Measurements from ENCODE around the gene NCF2. TPM values are rescaled to one million over a fixed set of nuclear protein-coding genes. Genes with fewer than 3 reads are reported as not detected.
A peak's percentile ranks its signal among the peaks of the same experiment; 100 is the strongest.

NCF2 gene
- total RNA-seq, 3 donors from 2014 or later (not counting 1 experiment from before 2014, with no cell fraction given), result 10.4 to 21.7 (median 14.8) TPM

- peak overlapping the region in 1 of 2 donors; percentile 65 for H3K27ac Mint-ChIP-seq
These were observed 52.9 kb downstream of the NCF2 start for GRCh38 chr1:183537405-183537804.

GRCh38 chr1:183533617-183534174 lies 56.6 kb downstream of the NCF2 start:
- H3K4me1 Mint-ChIP-seq, result no peaks in the 10 kb centered on the region
- Histone ChIP-seq H3K4me1 (ENCODE audit: control insufficient read depth, insufficient read depth, low read length) (no peaks in the 10 kb centered on the region), H3K4me3 (ENCODE audit: low read length) (no peak overlapping the region), H3K36me3 (ENCODE audit: control insufficient read depth, insufficient read depth, low read length) (peaks cover 82% of the 10 kb centered on the region), H3K27ac (ENCODE audit: low read length) (no peak overlapping the region), H3K27me3 (ENCODE audit: control insufficient read depth, insufficient read depth, low read length) (no peaks in the 10 kb centered on the region), H3K9me3 (ENCODE audit: control insufficient read depth, insufficient read depth, low read length) (no peaks in the 10 kb centered on the region)
- DNase-seq, result no peak
- H3K27me3 Mint-ChIP-seq (ENCODE audit: low read depth in 2 of 2), result no peaks in the 10 kb centered on the region
- no peak for TF ChIP-seq CTCF (IDR thresholded peaks at IDR 0.05)
- H3K9me3 Mint-ChIP-seq, result no peaks in the 10 kb centered on the region
- H3K36me3 Mint-ChIP-seq, result peaks cover 40% of the 10 kb centered on the region
- no peak overlapping the region for H3K4me3 Mint-ChIP-seq
- intact Hi-C loops (cut with micrococcal nuclease), result no loop called here
- no peak for ATAC-seq
- WGBS (ENCODE audit: insufficient coverage), result 100% methylated on average over 3 of the region's 3 CpGs
- peak overlapping the region in 1 of 2 donors; percentile 9 for H3K27ac Mint-ChIP-seq

More at GRCh38 chr1:183537405-183537804, 52.9 kb downstream of the NCF2 start:
- Histone ChIP-seq H3K4me1 (ENCODE audit: control insufficient read depth, insufficient read depth, low read length) (no peaks in the 10 kb centered on the region), H3K27me3 (ENCODE audit: control insufficient read depth, insufficient read depth, low read length) (no peaks in the 10 kb centered on the region), H3K36me3 (ENCODE audit: control insufficient read depth, insufficient read depth, low read length) (peaks cover 85% of the 10 kb centered on the region), H3K27ac (ENCODE audit: low read length) (no peak overlapping the region), H3K9me3 (ENCODE audit: control insufficient read depth, insufficient read depth, low read length) (no peaks in the 10 kb centered on the region), H3K4me3 (ENCODE audit: low read length) (no peak overlapping the region)
- TF ChIP-seq CTCF (IDR thresholded peaks at IDR 0.05), result no peak
- H3K36me3 Mint-ChIP-seq, result peaks cover 66% of the 10 kb centered on the region
- no peaks in the 10 kb centered on the region for H3K9me3 Mint-ChIP-seq
- H3K27me3 Mint-ChIP-seq (ENCODE audit: low read depth in 2 of 2), result no peaks in the 10 kb centered on the region
- intact Hi-C loops (cut with micrococcal nuclease), result no loop called here
- 100% methylated on average over 1 of the region's 4 CpGs for WGBS (ENCODE audit: insufficient coverage)
- no peak for DNase-seq
- ATAC-seq, result no peak
- no peak overlapping the region for H3K4me3 Mint-ChIP-seq
- no peaks in the 10 kb centered on the region for H3K4me1 Mint-ChIP-seq

GRCh38 chr1:183528577-183528976 lies 61.7 kb downstream of the NCF2 start:
- Mint-ChIP-seq H3K4me3 (no peak overlapping the region), H3K4me1 (no peaks in the 10 kb centered on the region), H3K27me3 (ENCODE audit: low read depth in 2 of 2) (no peaks in the 10 kb centered on the region), H3K36me3 (peaks cover 11% of the 10 kb centered on the region), H3K9me3 (no peaks in the 10 kb centered on the region), H3K27ac (no peak overlapping the region)
- Histone ChIP-seq H3K4me1 (ENCODE audit: control insufficient read depth, insufficient read depth, low read length) (no peaks in the 10 kb centered on the region), H3K4me3 (ENCODE audit: low read length) (no peak overlapping the region), H3K36me3 (ENCODE audit: control insufficient read depth, insufficient read depth, low read length) (peaks cover 75% of the 10 kb centered on the region), H3K27ac (ENCODE audit: low read length) (no peak overlapping the region), H3K27me3 (ENCODE audit: control insufficient read depth, insufficient read depth, low read length) (no peaks in the 10 kb centered on the region), H3K9me3 (ENCODE audit: control insufficient read depth, insufficient read depth, low read length) (no peaks in the 10 kb centered on the region)
- WGBS (ENCODE audit: insufficient coverage), result 100% methylated on average over 3 of the region's 3 CpGs
- intact Hi-C loops (cut with micrococcal nuclease), result no loop called here
- DNase-seq (no peak), ATAC-seq (no peak)
- no peak for TF ChIP-seq CTCF (IDR thresholded peaks at IDR 0.05)

- Mint-ChIP-seq H3K27me3 (ENCODE audit: low read depth in 2 of 2) (no peaks in the 10 kb centered on the region), H3K27ac (peak overlapping the region; percentile 15 to 24), H3K9me3 (no peaks in the 10 kb centered on the region), H3K4me1 (peaks cover 5 to 6% of the 10 kb centered on the region in 2 donors), H3K36me3 (peaks cover 6% of the 10 kb centered on the region), H3K4me3 (no peak overlapping the region)
- no peaks in the 10 kb centered on the region for H3K27me3 ChIP-seq (ENCODE audit: control insufficient read depth, insufficient read depth, low read length)
- no peak for TF ChIP-seq CTCF (IDR thresholded peaks at IDR 0.05)
- H3K4me3 ChIP-seq (ENCODE audit: low read length), result no peak overlapping the region
- no peaks in the 10 kb centered on the region for H3K4me1 ChIP-seq (ENCODE audit: control insufficient read depth, insufficient read depth, low read length)
- peaks cover 49% of the 10 kb centered on the region for H3K36me3 ChIP-seq (ENCODE audit: control insufficient read depth, insufficient read depth, low read length)
- ATAC-seq (no peak), DNase-seq (no peak)
- no peaks in the 10 kb centered on the region for H3K9me3 ChIP-seq (ENCODE audit: control insufficient read depth, insufficient read depth, low read length)
- H3K27ac ChIP-seq (ENCODE audit: low read length), result no peak overlapping the region
- intact Hi-C loops (cut with micrococcal nuclease), result no loop called here
- 100% methylated on average over 1 of the region's 1 CpG for WGBS (ENCODE audit: insufficient coverage)
These were observed 68.2 kb downstream of the NCF2 start for GRCh38 chr1:183522104-183522503.
